ENCODE results near the gene MPPED2. TPM values are rescaled to one million over a fixed set of nuclear protein-coding genes. Genes with fewer than 3 reads are reported as not detected.
A peak's percentile ranks its signal among the peaks of the same experiment; 100 is the strongest.

MPPED2 gene
- total and polyA plus RNA-seq, 4 donors = 0.11 to 5.6 (median 1.1) TPM

GRCh38 chr11:30462421-30462820 is 123.7 kb downstream of the MPPED2 start:
- H3K9ac ChIP-seq (ENCODE audit: insufficient read depth in 1 of 2, low read length in 2 of 2) = no peak overlapping the region
- no peaks in the 10 kb centered on the region for H3K27me3 ChIP-seq (ENCODE audit: control insufficient read depth in 3 of 3, insufficient read depth in 3 of 3, low read length in 2 of 3)
- no peak for TF ChIP-seq CTCF (IDR thresholded peaks at IDR 0.05; ENCODE audit: control extremely low read depth, extremely low read depth)
- ATAC-seq (ENCODE audit: insufficient read depth, low FRiP score) = no peak
- H3K9me3 ChIP-seq (ENCODE audit: control insufficient read depth in 4 of 4, insufficient read depth in 3 of 4, low read length in 3 of 4) = no peaks in the 10 kb centered on the region
- no peak overlapping the region for H3K4me3 ChIP-seq
- no peaks in the 10 kb centered on the region for H3K36me3 ChIP-seq (ENCODE audit: control insufficient read depth in 4 of 4, insufficient read depth in 4 of 4, low read length in 4 of 4)
- WGBS, 2 donors = 73 to 85% methylated on average over 3 of the region's 3 CpGs
- H3K27ac ChIP-seq (ENCODE audit: low read depth in 1 of 2, low read length in 1 of 2) = no peak overlapping the region
- H3K4me1 ChIP-seq (ENCODE audit: control insufficient read depth in 5 of 5, insufficient read depth in 5 of 5, low read length in 5 of 5) = peaks cover 0 to 14% (median 0%) of the 10 kb centered on the region in 5 donors
- peak in 1 of 3 donors; percentile 25 for DNase-seq

GRCh38 chr11:30459821-30460220 is 126.3 kb downstream of the MPPED2 start:
- DNase-seq = no peak
- no peak overlapping the region for H3K27ac ChIP-seq (ENCODE audit: low read depth in 1 of 2, low read length in 1 of 2)
- peaks cover 0 to 2% (median 0%) of the 10 kb centered on the region in 4 donors for H3K9me3 ChIP-seq (ENCODE audit: control insufficient read depth in 4 of 4, insufficient read depth in 3 of 4, low read length in 3 of 4)
- no peaks in the 10 kb centered on the region for H3K36me3 ChIP-seq (ENCODE audit: control insufficient read depth in 4 of 4, insufficient read depth in 4 of 4, low read length in 4 of 4)
- H3K4me3 ChIP-seq = no peak overlapping the region
- ATAC-seq (ENCODE audit: insufficient read depth, low FRiP score) = no peak
- WGBS, 2 donors = 60 to 70% methylated on average over 3 of the region's 3 CpGs
- peaks cover 0 to 16% (median 1%) of the 10 kb centered on the region in 5 donors for H3K4me1 ChIP-seq (ENCODE audit: control insufficient read depth in 5 of 5, insufficient read depth in 5 of 5, low read length in 5 of 5)
- no peak overlapping the region for H3K9ac ChIP-seq (ENCODE audit: insufficient read depth in 1 of 2, low read length in 2 of 2)
- H3K27me3 ChIP-seq (ENCODE audit: control insufficient read depth in 3 of 3, insufficient read depth in 3 of 3, low read length in 2 of 3) = no peaks in the 10 kb centered on the region
- no peak for TF ChIP-seq CTCF (IDR thresholded peaks at IDR 0.05; ENCODE audit: control extremely low read depth, extremely low read depth)

- H3K9ac ChIP-seq (ENCODE audit: insufficient read depth in 1 of 2, low read length in 2 of 2) = no peak overlapping the region
- no peak for DNase-seq
- no peak overlapping the region for H3K4me3 ChIP-seq
- H3K36me3 ChIP-seq (ENCODE audit: control insufficient read depth in 4 of 4, insufficient read depth in 4 of 4, low read length in 4 of 4) = no peaks in the 10 kb centered on the region
- 88 to 94% methylated on average over 3 of the region's 3 CpGs for WGBS, 2 donors
- no peaks in the 10 kb centered on the region for H3K27me3 ChIP-seq (ENCODE audit: control insufficient read depth in 3 of 3, insufficient read depth in 3 of 3, low read length in 2 of 3)
- peaks cover 0 to 19% (median 1%) of the 10 kb centered on the region in 5 donors for H3K4me1 ChIP-seq (ENCODE audit: control insufficient read depth in 5 of 5, insufficient read depth in 5 of 5, low read length in 5 of 5)
- peaks cover 0 to 2% (median 0%) of the 10 kb centered on the region in 4 donors for H3K9me3 ChIP-seq (ENCODE audit: control insufficient read depth in 4 of 4, insufficient read depth in 3 of 4, low read length in 3 of 4)
- no peak for TF ChIP-seq CTCF (IDR thresholded peaks at IDR 0.05; ENCODE audit: control extremely low read depth, extremely low read depth)
- H3K27ac ChIP-seq (ENCODE audit: low read depth in 1 of 2, low read length in 1 of 2) = no peak overlapping the region
- ATAC-seq (ENCODE audit: insufficient read depth, low FRiP score) = no peak
Observed at GRCh38 chr11:30459306-30459705, 126.8 kb downstream of the MPPED2 start.

GRCh38 chr11:30458541-30458940 is 127.6 kb downstream of the MPPED2 start:
- no peak overlapping the region for H3K4me3 ChIP-seq
- ATAC-seq (ENCODE audit: insufficient read depth, low FRiP score) = no peak

More at GRCh38 chr11:30458541-30458940, 127.6 kb downstream of the MPPED2 start:
- Histone ChIP-seq H3K4me1 (ENCODE audit: control insufficient read depth in 5 of 5, insufficient read depth in 5 of 5, low read length in 5 of 5) (peaks cover 0 to 21% (median 3%) of the 10 kb centered on the region in 5 donors), H3K36me3 (ENCODE audit: control insufficient read depth in 4 of 4, insufficient read depth in 4 of 4, low read length in 4 of 4) (no peaks in the 10 kb centered on the region), H3K9ac (ENCODE audit: insufficient read depth in 1 of 2, low read length in 2 of 2) (no peak overlapping the region), H3K9me3 (ENCODE audit: control insufficient read depth in 4 of 4, insufficient read depth in 3 of 4, low read length in 3 of 4) (peaks cover 0 to 2% (median 0%) of the 10 kb centered on the region in 4 donors), H3K27me3 (ENCODE audit: control insufficient read depth in 3 of 3, insufficient read depth in 3 of 3, low read length in 2 of 3) (no peaks in the 10 kb centered on the region), H3K27ac (ENCODE audit: low read depth in 1 of 2, low read length in 1 of 2) (no peak overlapping the region)
- DNase-seq = no peak
- no peak for TF ChIP-seq CTCF (IDR thresholded peaks at IDR 0.05; ENCODE audit: control extremely low read depth, extremely low read depth)
- 92 to 93% methylated on average over 3 of the region's 3 CpGs for WGBS, 2 donors

Measured in lung (tissue), 12 donors.